ENCODE measurements around the gene TRIAP1.
"Not testable (repeated sequence)": the region's sequence is repeated elsewhere in the genome, so short reads cannot be mapped to it uniquely, and the experiment has no call there.

- TF ChIP-seq POLR2A (IDR thresholded peaks at IDR 0.05; ENCODE audit: extremely low read depth, insufficient read length); CTCF (IDR thresholded peaks at IDR 0.05; ENCODE audit: low read depth, low read length); MAX (IDR thresholded peaks at IDR 0.05; ENCODE audit: low read depth, low read length); MYC (IDR thresholded peaks at IDR 0.05; ENCODE audit: low read depth, low read length): not testable (repeated sequence)
Measured at GRCh38 chr12:120487552-120487951, 41.4 kb upstream of the TRIAP1 start.

All from NB4 (cell line).